Measurements from ENCODE around the gene IFITM1.
"Not testable (repeated sequence)": the region's sequence is repeated elsewhere in the genome, so short reads cannot be mapped to it uniquely, and the experiment has no call there.

Gene IFITM1

GRCh38 chr11:362642-363442 lies 49.0 kb downstream of the IFITM1 start:
- peaks cover 14 to 20% of the 10 kb centered on the region in 2 donors for H3K27me3 ChIP-seq (ENCODE audit: control insufficient read depth in 1 of 2, insufficient read depth in 2 of 2, low read length in 2 of 2)

GRCh38 chr11:363443-363805 lies 49.6 kb downstream of the IFITM1 start:
- H3K27ac ChIP-seq (ENCODE audit: low read depth, low read length); H3K4me1 ChIP-seq (ENCODE audit: control insufficient read depth in 1 of 2, insufficient read depth in 2 of 2, low read length in 2 of 2); H3K9me3 ChIP-seq (ENCODE audit: control insufficient read depth in 1 of 2, low read length in 2 of 2); H3K4me3 ChIP-seq (ENCODE audit: low read depth in 1 of 2, low read length in 2 of 2); H3K36me3 ChIP-seq (ENCODE audit: control insufficient read depth in 1 of 2, insufficient read depth in 2 of 2, low read length in 2 of 2); H3K9ac ChIP-seq (ENCODE audit: low read depth in 1 of 2, low read length in 2 of 2): not testable (repeated sequence)
- peaks cover 20 to 26% of the 10 kb centered on the region in 2 donors for H3K27me3 ChIP-seq (ENCODE audit: control insufficient read depth in 1 of 2, insufficient read depth in 2 of 2, low read length in 2 of 2)

More at GRCh38 chr11:362642-363442, 49.0 kb downstream of the IFITM1 start:
- Histone ChIP-seq H3K4me3 (ENCODE audit: low read depth in 1 of 2, low read length in 2 of 2) (no peak overlapping the region), H3K4me1 (ENCODE audit: control insufficient read depth in 1 of 2, insufficient read depth in 2 of 2, low read length in 2 of 2) (no peaks in the 10 kb centered on the region), H3K9me3 (ENCODE audit: control insufficient read depth in 1 of 2, low read length in 2 of 2) (peaks cover 4 to 5% of the 10 kb centered on the region in 2 donors), H3K27ac (ENCODE audit: low read depth, low read length) (no peak overlapping the region), H3K9ac (ENCODE audit: low read depth in 1 of 2, low read length in 2 of 2) (no peak overlapping the region), H3K36me3 (ENCODE audit: control insufficient read depth in 1 of 2, insufficient read depth in 2 of 2, low read length in 2 of 2) (no peaks in the 10 kb centered on the region)

- Histone ChIP-seq H3K9me3 (ENCODE audit: control insufficient read depth in 1 of 2, low read length in 2 of 2) (peaks cover 4 to 5% of the 10 kb centered on the region in 2 donors), H3K27me3 (ENCODE audit: control insufficient read depth in 1 of 2, insufficient read depth in 2 of 2, low read length in 2 of 2) (peaks cover 22 to 29% of the 10 kb centered on the region in 2 donors), H3K36me3 (ENCODE audit: control insufficient read depth in 1 of 2, insufficient read depth in 2 of 2, low read length in 2 of 2) (no peaks in the 10 kb centered on the region), H3K27ac (ENCODE audit: low read depth, low read length) (no peak overlapping the region), H3K4me3 (ENCODE audit: low read depth in 1 of 2, low read length in 2 of 2) (no peak overlapping the region), H3K4me1 (ENCODE audit: control insufficient read depth in 1 of 2, insufficient read depth in 2 of 2, low read length in 2 of 2) (peaks cover 0 to 6% of the 10 kb centered on the region in 2 donors), H3K9ac (ENCODE audit: low read depth in 1 of 2, low read length in 2 of 2) (no peak overlapping the region)
These were observed 50.3 kb downstream of the IFITM1 start for GRCh38 chr11:363948-364761.
